ENCODE data around the gene KCNJ13.

The KCNJ13 gene

DNA sequence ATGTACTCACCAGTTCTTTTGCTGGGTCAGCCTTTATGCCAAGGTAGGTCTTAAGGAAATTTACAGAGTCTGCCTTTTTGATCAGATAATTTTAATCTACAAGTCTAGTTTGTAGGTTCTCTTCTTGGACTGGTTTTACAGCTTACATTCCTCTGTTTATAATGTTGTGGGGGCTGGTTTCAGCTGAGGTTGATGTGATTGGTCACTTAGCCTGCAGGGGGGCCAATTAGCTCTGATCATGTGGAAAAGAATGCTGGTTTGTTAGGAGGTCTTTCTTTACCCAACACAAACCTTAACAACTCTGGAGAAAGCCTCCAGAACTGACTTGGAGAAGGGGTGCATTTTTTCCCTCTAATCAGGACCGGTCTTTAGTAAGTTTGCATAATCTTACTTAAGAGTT is at the start of gene KCNJ13:
KCNJ13 (minus strand) TSS at position 131 of the 400 bp plus-strand sequence. CDS start 5,203 bp downstream, outside the sequence.
- DNase-seq (ENCODE audit: low spot score) = no peak

DNA sequence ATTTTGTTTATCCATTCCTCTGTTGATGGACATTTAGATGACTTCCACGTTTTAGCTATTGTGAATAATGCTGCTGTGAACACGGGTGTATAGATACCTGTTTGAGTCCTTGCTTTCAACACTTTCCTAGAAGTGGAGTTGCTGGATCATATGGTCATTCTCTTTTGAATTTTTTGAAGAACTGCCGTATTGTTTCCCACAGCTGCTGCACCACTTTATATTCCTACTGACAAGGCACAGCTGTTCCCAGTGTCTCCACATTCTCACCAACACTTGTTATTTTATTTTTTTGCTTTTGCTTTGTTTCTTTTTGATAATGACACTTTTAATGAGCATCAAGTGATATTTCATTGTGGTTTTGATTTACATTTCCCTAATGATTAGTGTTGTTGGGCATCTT is 41.4 kb upstream of the KCNJ13 start:
- DNase-seq (ENCODE audit: low spot score) = no peak

DNA sequence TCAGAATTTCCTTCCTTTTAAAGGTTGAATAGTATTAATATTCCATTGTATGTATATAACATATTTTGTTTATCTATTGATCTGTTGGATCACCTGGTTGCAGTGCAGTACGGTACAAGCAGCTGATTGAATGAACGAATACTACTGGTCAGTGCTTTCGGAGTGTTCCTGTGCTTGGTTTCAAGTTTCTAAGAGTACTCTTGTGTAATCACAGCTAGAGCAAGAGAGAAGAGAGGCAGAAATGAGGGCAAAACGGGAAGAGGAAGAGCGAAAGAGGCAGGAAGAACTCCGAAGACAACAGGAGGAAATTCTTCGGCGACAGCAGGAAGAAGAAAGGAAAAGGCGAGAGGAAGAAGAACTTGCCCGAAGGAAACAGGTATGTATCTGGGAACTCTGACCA is 40.3 kb upstream of the KCNJ13 start:
- no peak for DNase-seq (ENCODE audit: low spot score)

DNA sequence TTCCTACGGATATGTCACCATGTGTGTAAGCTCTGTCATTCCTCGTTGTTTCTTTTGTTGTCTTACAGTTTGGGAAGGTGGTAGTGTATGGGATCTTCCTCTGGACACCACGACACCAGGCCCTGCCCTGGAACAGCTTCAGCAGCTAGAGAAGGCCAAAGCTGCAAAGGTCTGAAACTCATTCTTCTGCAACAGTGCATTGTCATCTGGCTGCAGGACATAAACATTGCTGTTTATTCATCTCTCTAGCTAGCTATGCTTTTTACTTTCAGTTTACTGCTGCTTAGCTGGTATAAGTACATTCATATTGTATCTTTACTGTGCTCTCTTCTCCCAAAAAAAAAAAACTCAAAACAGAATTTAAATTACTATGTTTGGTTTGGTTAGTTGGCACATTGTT is 39.2 kb upstream of the KCNJ13 start:
- no peak for DNase-seq (ENCODE audit: low spot score)

DNA sequence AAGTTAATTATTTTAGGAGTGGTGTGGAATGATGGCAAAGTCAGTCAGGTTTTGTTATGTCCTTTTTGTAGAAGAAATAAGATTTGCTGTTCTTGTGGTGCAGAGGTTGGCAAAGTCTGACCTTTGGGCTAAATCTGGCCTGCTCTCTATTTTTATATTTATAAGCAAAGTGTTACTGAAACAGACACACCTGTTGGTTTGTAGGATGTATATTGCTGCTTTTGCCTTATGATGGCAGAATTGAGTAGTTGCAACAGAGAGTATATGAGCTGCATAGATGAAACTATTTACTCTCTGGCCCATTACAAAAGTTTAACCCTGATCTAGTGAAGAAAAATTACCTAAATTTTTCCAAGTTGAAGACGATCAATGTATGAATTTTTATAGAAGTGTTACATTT is 34.1 kb upstream of the KCNJ13 start:
- DNase-seq (ENCODE audit: low spot score) = no peak

DNA sequence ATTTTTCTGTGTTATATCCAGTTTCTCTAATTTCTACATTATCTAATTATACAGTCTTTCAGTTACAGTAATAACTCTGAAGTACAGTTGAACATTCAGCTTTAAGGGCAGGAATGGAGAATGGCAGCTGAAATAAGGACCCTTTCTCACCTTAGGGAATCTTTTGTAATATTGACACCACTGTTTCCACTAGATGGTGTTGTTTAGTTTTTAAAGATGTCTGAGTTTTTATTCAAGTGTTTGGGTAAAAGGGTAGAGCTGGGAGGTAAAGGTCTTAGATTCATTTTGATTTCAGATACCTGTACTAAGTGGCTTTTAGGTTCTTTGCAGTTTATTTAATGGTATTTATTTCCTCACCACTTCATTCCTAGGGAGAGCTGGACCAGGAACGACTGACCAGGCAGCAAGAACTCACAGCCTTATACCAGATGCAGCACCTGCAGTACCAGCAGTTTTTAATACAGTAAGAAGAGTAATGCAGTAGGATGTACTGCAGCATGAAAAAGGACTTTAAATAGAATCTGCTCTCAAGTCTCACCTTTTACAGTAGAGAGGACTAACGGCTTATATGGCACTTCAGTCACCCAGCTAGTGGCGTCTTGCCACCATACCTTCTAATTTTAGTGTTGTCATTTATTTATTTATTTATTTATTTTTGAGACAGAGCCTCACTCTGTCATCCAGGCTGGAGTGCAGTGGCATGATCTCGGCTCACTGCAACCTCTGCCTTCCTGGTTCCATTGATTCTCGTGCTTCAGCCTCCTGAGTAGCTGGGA is 33.2 kb upstream of the KCNJ13 start:
- DNase-seq (ENCODE audit: low spot score) = no peak

DNA sequence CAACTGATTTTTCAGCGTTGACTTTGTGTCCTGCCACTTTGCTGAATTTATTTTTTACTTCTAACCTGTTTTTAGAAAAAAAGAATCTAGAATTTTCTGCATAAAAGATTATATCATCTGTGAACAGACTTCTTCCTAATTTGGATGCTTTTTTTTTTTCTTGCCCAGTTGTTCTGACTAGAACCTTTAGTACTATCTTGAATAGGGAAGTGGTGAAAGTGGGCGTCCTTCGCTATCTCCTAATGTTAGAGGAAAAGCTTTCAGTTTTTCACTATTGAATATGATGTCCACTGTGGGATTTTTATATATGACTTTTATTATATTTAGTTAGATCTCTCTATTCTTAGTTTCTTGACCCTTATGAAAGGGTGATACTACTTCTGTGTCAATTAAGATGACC is 25.7 kb upstream of the KCNJ13 start:
- DNase-seq (ENCODE audit: low spot score) = no peak

DNA sequence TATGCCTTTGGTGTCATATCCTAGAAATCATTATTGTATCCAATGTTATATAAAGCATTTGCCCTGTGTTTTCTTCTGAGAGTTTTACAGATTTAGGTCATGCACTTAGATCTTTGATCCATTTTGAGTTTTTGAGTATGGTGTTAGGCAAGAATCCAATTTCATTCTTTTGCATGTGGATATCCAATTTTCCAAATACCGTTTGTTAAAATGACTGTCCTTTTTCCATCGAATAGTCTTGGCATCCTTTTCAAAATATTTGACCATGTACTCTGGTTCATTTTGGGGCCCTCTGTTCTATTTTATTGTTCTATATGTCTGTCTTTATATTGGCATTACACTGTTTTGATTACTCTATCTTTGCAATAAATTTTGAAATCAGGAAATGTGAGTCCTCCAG is 23.8 kb upstream of the KCNJ13 start:
- DNase-seq (ENCODE audit: low spot score) = no peak

DNA sequence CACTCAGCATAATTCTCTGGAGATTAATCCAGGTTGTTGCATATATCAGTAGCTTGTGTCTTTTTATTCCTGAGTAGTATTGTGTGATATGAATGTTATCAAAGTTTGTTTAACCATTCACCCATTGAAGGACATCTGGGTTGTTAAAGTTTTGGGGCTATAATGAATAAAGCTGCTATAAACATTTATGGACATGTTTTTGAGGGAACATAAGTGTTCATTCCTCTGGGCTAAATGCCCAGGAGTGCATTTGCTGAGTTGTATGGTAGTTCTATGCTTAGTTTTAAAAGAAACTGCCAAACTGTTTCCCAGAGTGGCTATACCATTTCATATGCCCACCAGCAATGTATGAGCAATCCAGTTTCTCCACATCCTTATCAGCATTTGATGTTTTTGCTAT is 21.8 kb upstream of the KCNJ13 start:
- DNase-seq (ENCODE audit: low spot score) = no peak

DNA sequence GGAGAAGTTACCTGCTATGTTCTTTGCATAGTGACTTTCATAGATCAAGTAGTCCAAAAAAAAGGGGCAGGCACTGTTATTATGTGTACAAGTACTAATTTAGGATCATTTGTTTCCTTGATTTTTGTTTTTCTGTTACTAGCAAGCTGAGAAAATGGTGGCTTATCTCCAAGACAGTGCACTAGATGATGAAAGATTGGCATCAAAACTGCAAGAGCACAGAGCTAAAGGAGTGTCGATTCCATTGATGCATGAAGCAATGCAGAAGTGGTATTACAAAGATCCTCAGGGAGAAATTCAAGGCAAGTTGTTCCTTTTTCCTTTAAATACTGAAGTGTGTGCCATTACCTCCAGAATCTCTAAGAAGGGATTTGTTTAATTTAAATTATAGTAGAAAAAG is 19.6 kb upstream of the KCNJ13 start:
- DNase-seq (ENCODE audit: low spot score) = no peak

DNA sequence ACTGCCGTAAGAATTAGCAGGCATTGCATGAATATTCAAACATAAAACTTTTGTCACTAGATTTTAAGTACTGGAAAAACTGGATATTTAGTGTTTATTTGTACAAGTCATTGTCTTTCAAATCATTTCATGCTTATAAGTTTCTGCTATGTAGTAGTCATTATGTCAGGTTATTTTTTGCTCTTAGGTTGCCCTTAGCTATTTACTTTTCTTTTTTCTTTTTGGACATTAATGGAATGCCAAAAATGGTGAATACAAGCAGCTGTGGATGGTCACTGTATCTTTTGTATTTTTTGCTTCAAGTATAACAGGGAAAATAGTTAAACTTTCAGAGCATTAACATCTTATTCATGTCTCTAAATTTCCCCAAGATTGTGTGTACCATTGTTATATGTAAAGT is 18.6 kb upstream of the KCNJ13 start:
- no peak for DNase-seq (ENCODE audit: low spot score)

DNA sequence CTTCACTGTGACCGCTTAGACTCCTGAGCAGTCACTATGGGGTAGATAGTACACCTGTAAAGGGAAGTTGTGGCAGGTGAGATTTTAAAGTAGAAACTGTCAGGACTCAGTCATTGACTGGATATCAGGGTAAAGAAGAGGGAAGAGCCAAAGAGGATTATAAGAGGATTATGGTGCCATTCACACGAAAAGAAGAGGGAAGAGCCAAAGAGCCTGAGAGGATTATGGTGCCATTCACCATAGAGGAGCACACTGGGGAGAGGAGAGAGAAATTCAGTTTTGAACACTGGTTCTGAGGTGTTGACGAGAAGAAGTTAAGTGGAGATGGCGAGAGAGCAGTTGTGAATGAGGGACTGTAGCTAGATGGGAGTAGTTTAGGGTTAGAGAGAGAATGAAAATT is 16.9 kb upstream of the KCNJ13 start:
- DNase-seq (ENCODE audit: low spot score) = no peak

DNA sequence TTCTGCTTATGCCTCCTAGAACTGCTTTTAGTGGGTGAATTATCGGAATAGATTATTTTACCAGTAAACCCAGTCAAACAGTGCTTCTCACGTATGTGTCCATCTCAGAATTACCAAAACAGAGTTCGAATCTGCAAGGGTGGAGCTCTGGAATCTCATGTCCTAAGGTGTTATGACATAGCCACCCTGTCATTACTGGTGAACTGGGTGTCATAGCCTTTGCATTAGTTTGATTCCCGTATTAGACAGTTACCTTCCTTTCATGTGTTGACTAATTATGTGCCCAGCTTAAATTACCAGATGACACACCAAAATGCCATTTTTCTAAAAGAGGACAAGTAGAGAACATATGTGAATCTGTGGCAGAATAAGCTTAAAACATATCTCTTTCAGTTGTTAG is 15.2 kb upstream of the KCNJ13 start:
- no peak for DNase-seq (ENCODE audit: low spot score)

DNA sequence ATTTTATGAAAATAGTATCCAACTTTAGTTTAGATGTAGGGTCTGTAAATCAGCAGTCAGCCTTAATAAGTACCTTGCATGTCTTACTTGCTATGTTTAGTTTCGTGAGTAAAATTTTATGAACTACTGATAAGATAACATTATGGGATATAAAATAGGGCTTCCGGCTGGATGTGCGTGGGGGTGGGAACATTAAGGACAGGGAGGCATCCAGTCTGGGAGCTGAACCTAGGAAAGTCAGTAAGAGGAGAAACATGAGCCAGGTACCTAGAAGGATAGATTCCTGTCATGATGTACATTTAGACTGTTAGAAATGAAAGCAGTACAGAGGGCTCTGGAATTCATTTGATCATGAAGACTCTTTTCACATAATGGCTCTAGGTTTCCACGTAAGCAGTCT is 12.7 kb upstream of the KCNJ13 start:
- no peak for DNase-seq (ENCODE audit: low spot score)

DNA sequence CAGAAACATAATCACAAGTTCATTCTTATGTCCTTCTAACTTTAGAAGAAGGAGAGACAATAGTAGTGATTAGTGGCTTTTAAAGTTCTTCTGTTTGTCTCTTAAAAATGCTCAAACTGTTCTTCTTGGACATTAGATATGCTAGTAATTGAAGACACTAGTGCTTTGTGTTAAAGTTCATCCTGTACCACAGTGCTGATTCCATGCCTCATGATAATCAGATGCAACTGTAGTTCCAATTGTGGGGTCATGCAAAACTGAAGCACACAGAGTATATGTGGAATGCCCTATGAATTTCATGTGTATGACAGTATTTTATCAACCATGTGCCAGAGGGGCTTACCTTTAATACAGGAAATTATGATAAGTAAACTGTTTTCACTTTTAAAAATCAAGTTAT is 11.4 kb upstream of the KCNJ13 start:
- DNase-seq (ENCODE audit: low spot score) = no peak

DNA sequence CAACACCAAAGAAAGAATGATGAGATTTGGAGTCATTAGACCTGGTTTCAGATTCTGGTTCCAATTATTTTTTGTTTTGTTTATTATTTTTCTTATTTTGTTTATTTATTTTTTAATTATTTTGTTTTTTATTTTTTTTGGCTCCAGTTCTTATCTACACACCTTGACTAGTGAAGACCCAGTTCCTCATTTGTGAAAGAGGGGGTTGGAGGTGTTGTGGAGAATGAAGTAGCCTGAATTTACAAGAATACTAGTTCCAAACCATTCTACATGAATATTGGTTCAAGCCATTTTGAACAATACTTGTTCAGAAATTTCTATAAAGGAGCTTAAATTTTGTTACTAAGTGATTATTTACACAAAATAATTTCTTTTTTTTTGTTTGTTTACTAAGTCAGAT is 6.9 kb upstream of the KCNJ13 start:
- no peak for DNase-seq (ENCODE audit: low spot score)

DNA sequence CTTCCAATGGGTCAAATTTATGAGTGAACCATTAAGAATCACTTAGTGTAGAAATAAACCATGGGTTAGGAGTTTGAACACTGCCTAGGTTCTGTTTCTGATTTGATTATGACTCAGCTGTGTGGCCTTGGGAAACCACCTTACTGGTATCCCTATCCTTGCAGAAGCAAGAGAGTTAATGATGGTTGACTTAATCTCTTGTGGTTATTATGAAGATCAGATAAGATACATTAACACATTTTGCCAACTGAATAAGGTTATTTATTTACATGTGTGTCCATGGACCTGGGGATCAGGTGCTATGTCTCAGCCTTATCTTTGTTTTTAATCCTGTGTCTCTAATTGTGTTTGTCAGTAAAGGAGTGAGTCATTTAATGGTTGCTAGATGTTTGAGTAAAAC is 5.4 kb upstream of the KCNJ13 start:
- no peak for DNase-seq (ENCODE audit: low spot score)

DNA sequence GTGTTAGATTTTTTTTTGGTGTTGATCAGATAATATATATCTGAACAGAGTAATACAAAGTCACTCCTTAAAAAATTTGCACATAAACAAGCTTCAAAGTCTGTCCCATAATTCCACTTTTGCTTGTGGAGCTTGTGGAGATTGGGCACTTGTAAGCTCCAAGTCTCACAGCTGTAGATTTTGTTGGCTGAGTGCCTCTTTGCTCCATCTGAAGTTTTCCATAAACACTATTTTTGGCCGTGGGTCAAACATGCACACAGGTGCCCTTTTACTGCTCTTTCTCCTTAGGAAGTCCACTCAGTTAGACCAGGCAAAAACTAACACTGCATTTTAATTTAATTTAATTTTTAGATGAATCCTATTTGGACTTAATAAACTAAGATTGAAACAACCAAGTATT is 3.6 kb upstream of the KCNJ13 start:
- no peak for DNase-seq (ENCODE audit: low spot score)

DNA sequence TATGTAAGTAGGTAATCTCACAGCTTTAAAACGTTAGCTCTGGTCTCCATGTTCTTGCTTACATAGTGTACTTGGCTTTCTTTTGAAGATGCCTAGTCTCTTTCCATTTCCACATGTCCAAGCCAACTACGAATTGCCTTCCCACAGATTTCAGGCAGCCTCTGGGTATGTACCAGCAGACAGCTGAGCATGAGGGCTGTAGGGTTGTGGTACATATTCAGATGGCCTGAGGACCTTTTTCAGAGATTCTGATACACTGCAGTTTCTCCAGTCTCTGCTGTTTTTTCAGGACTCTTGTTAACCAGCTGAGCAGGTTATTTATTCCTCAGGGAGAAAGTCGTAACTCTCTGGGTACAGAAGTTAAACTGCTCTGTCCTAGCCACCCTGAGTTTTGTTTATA is 3.1 kb upstream of the KCNJ13 start:
- DNase-seq (ENCODE audit: low spot score) = no peak

DNA sequence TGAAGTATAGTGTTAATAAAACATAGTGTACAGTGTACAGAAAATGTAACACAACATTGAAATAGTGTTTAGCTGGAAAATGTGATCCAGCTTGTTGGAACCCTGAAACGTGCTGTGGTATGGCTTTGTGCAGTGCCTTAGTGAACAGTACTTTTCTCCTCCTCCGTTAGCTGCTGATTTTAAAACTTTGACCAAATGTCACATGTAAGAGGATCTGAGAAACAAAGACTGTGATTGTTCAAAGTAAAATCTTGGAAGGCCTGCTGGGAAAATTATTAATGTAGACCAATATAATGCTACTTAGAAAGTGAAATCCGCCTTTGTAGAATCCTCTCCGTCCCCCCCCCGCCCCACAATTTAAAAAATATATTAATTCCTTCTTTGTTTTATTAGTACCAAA is 911 bp upstream of the KCNJ13 start:
- DNase-seq (ENCODE audit: low spot score) = no peak

DNA sequence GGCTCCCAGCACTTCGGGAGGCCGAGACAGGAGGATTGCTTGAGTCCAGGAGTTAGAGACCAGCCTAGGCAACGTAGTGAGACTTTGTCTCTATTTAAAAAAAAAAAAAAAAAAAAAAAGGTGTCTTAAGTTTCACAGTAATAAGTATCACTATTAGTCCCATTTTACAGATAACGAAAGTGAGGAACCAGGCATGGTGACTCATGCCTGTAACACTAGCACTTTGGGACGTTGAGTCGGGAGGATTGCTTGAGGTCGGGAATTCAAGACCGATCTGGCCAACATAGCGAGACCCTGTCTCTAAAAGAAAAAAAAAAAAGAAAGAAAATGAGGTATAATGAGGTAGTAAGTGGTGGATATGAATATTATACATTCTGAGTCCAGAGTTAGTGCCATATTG is 2.5 kb downstream of the KCNJ13 start:
- no peak for DNase-seq (ENCODE audit: low spot score)

DNA sequence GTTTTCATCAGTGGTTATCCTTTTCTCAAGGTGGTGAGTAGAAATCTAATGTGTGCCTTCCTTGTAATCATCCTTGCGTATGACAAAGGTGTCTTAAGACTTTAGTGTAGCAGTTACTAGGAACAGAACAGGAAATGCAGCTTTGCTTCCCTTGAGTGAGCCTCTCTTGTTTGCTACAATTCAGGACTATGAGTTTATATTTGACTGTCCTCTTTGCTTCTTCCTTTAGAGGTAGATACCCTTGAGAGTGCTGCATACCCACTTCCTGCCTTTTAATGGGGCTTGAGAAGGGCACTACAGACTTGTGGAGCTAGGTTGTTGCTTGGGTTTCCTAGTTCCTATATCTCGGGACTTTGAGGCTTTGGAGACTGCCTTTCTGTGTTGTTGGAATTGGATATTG is 3.8 kb downstream of the KCNJ13 start:
- DNase-seq (ENCODE audit: low spot score) = no peak

DNA sequence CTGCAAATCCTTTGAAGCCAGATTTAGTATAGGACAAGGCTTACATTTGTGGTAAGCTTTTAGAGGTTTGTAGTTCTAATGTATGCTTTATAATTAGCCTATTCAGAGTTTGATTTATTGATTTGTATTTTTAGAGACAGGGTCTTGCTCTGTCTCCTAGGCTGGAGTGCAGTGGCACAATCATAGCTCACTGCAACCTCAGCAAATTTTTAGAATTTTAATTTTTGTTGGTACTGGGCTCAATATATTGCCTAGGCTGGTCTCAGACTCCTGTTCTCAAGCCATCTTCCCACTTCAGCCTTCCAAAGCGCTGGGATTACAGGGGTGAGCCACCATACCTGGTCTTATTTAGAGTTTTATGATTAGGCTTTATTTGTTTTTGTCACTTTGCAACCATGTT is 4.5 kb downstream of the KCNJ13 start:
- no peak for DNase-seq (ENCODE audit: low spot score)

DNA sequence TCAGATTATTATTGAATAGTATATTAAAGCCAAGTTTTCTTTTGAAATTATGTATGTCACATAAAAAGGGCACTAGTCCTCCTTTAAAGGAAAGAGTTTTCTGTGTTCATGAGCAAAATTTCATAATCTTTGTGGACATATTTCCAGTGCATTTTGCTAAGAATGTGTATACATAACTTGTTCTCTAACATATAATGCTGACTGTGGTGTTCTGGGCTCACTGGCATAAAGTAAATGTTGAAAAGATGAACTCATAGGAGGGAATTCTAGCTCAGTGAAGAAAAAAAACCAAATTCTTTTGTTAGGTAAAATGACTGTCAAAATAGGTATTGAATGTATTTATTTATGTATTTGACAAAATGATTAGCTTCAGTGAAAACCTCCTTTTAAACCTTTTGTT is 6.2 kb downstream of the KCNJ13 start:
- DNase-seq (ENCODE audit: low spot score) = no peak

DNA sequence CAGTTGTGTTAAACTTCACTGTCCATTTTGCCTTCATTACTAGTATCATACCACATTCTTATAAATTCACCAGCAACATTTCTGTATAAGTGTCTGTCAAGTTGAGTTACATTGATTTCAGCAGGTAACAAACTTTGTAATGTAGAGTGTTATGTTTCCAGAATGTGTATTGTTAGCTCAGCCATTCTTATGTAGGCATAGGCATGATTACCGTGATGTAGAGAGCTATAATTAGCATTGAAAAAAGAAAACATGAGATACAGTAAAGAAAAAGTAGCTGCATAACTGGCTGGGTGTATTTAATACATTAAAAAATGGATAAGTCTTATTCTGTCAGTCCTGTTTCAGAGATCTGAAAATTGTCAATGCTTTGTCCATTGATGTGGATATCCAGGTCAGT is 8.5 kb downstream of the KCNJ13 start:
- DNase-seq (ENCODE audit: low spot score) = no peak

All from left forelimb (tissue), 1 donor.